ENCODE data around the gene SMOC1. TPM values are rescaled to one million over a fixed set of nuclear protein-coding genes. Genes with fewer than 3 reads are reported as not detected.

SMOC1 gene
- total RNA-seq, 6 experiments from 2014 or later = not detected

DNA sequence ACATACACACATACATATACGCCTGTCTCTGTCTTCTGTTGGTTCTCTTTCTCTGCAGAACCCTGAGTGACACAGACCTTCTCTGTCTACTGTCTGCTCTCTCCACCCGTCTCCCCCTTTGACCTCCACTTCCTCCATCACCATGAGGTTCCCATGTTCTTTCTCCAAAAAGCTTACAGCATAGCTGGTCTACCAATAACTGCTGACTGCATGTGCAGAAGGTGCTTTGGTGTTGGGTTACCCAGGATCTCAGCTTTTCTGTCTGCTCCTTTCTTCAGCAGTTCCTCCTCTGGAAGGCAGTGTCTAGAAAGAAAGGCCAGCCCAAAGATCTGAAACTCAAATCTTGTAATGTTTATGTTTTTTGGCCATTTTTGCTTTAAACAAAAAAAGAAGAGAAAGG, 125.6 kb downstream of the SMOC1 start:
- Mint-ChIP-seq H3K4me1 (ENCODE audit: low read depth) (no peaks in the 10 kb centered on the region), H3K9me3 (peaks cover 21% of the 10 kb centered on the region), H3K27me3 (ENCODE audit: insufficient read depth) (peaks cover 3% of the 10 kb centered on the region; the same call in 1 of the 2 replicates), H3K36me3 (ENCODE audit: low read depth) (no peaks in the 10 kb centered on the region), H3K27ac (no peak overlapping the region), H3K4me3 (no peak overlapping the region)
- TF ChIP-seq, protein P1, sequence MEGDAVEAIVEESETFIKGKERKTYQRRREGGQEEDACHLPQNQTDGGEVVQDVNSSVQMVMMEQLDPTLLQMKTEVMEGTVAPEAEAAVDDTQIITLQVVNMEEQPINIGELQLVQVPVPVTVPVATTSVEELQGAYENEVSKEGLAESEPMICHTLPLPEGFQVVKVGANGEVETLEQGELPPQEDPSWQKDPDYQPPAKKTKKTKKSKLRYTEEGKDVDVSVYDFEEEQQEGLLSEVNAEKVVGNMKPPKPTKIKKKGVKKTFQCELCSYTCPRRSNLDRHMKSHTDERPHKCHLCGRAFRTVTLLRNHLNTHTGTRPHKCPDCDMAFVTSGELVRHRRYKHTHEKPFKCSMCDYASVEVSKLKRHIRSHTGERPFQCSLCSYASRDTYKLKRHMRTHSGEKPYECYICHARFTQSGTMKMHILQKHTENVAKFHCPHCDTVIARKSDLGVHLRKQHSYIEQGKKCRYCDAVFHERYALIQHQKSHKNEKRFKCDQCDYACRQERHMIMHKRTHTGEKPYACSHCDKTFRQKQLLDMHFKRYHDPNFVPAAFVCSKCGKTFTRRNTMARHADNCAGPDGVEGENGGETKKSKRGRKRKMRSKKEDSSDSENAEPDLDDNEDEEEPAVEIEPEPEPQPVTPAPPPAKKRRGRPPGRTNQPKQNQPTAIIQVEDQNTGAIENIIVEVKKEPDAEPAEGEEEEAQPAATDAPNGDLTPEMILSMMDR (IDR thresholded peaks at IDR 0.05) = no peak
- DNase-seq = no peak

DNA sequence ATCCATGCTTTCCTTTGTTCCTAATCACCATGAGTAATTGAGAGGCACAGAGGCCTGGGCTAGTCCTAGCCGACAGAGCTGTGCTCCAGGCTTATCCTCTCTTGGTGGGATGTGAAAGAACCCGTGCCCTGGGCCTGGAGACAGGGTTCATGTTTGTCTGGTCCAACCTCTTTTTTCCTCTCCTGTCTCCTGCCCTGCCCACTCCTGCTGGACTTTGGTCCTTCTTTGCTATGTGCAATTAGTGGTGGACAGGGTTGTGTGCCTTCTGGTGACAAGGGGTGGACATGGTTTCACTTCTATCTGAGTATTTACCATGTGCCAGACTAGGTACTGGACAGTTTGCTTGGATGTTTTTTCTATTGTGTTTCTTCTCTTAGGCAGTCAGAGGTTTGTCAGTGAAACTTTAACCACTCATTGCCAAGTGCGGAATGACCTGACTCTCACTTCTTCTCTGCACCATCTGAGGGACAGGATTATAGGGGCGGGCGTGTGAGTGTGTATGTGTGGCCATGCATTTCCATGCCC, 126.1 kb downstream of the SMOC1 start:
- DNase-seq = no peak
- Mint-ChIP-seq H3K27me3 (ENCODE audit: insufficient read depth) (peaks cover 3% of the 10 kb centered on the region; the same call in 1 of the 2 replicates), H3K9me3 (peaks cover 16% of the 10 kb centered on the region), H3K4me3 (no peak overlapping the region), H3K4me1 (ENCODE audit: low read depth) (no peaks in the 10 kb centered on the region), H3K36me3 (ENCODE audit: low read depth) (no peaks in the 10 kb centered on the region), H3K27ac (no peak overlapping the region)
- TF ChIP-seq, protein P1 (IDR thresholded peaks at IDR 0.05) = no peak

DNA sequence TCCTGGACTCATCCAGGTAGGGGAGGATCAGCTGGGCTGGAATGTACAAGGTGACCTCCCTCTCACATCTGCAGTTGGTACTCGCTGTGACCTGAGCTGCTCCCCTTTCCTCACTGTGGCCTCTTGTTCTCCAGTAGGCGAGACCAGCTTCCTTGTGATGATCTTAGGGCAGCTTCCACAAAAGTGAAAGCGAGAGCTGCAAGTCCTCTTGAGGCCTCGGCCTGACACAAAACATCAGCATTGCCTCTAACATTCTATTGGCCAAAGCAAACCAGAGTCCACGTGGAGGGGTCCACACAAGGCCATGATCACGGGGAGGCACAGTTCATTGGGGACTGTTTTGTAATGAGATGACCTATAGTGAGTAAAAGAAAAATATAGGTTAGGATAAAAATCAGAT, 127.5 kb downstream of the SMOC1 start:
- Mint-ChIP-seq H3K4me3 (no peak overlapping the region), H3K36me3 (ENCODE audit: low read depth) (no peaks in the 10 kb centered on the region), H3K27me3 (ENCODE audit: insufficient read depth) (peaks cover 3% of the 10 kb centered on the region; the same call in 1 of the 2 replicates), H3K27ac (no peak overlapping the region), H3K4me1 (ENCODE audit: low read depth) (no peaks in the 10 kb centered on the region), H3K9me3 (peaks cover 16% of the 10 kb centered on the region)
- TF ChIP-seq, protein P1 (IDR thresholded peaks at IDR 0.05) = no peak
- DNase-seq = no peak

DNA sequence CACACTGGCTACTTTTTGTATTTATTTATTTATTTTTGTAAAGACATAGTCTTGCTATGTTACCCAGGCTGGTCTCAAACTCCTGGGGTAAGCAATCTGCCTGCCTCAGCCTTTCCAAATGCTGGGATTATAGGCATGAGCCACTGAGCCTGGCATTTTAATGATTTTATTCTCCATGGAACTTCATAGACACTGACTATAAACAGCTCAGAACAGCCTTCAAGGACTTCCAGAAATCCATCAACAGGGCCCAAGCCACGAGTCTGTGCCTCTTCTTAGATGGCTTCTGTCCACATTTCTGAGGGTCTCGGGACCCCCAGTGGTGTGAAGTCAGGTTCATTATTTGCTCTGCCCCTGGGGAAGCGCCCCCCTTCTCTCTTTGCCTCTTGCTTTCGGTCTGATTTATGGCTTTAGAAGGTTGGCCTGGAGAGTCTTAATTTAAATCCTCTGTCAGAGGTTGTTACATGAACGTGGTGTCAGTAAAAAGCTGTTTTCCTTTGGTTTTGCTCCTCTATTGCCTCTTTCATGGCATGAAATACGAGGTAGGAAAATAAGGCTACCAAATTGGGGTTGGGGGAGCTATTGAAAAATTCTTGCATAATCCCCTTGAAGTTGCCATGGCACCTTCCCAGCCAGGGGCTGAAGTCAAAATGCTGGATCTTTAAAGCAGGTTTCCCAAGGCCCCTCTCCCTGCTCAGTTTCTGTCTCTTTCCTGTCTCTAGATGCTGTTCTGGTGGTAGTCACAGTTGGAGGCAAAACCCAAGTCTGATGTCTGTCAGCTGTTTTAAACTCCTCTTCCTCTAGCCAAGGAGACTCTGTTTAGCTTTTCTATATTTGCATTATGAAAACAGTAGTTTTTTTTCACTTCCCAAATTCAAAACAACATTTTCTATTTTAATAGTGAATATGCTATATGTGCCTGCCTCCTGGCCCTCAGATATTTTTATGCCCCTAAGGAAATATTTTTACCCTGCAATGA, 129.4 kb downstream of the SMOC1 start:
- H3K4me1 Mint-ChIP-seq (ENCODE audit: low read depth) = no peaks in the 10 kb centered on the region
- peaks cover 5% of the 10 kb centered on the region for H3K27me3 Mint-ChIP-seq (ENCODE audit: insufficient read depth)
- DNase-seq = no peak
- TF ChIP-seq, protein P1 (IDR thresholded peaks at IDR 0.05) = no peak
- H3K27ac Mint-ChIP-seq = no peak overlapping the region
- no peak overlapping the region for H3K4me3 Mint-ChIP-seq
- no peaks in the 10 kb centered on the region for H3K36me3 Mint-ChIP-seq (ENCODE audit: low read depth)
- H3K9me3 Mint-ChIP-seq = peaks cover 12% of the 10 kb centered on the region

DNA sequence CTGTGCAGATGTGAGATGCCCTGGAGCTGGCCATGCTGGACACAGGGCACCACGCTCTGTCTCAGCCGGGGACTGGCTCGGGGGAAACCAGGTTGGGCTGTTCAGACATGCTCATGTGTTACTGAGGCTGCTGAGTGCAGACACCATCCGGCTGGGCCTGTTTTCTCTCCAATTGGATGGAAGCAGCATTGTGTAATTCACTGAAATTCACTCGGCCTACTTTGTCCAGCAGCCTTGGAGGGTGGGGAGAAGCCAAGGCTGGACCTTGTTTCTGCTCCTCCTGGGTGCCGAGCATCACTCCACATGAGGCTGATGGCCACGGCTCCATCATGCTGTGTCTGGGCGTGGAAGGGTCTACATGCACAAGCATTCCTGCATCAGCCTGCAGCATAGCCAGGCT, 130.7 kb downstream of the SMOC1 start:
- no peak for DNase-seq
- peaks cover 5% of the 10 kb centered on the region for H3K27me3 Mint-ChIP-seq (ENCODE audit: insufficient read depth)
- no peak overlapping the region for H3K4me3 Mint-ChIP-seq
- no peaks in the 10 kb centered on the region for H3K4me1 Mint-ChIP-seq (ENCODE audit: low read depth)
- no peak overlapping the region for H3K27ac Mint-ChIP-seq
- peaks cover 5% of the 10 kb centered on the region; the same call in 1 of the 2 replicates for H3K9me3 Mint-ChIP-seq
- TF ChIP-seq, protein P1 (IDR thresholded peaks at IDR 0.05) = no peak
- no peaks in the 10 kb centered on the region for H3K36me3 Mint-ChIP-seq (ENCODE audit: low read depth)

Measured in HFFc6 (cell line).